ENCODE measurements around the gene FSTL1. TPM values are rescaled to one million over a fixed set of nuclear protein-coding genes. Genes with fewer than 3 reads are reported as not detected.
"Not testable (repeated sequence)": the region's sequence is repeated elsewhere in the genome, so short reads cannot be mapped to it uniquely, and the experiment has no call there.

Gene FSTL1
- total and polyA plus RNA-seq, 12 donors: 54.4 to 346 (median 176) TPM

GRCh38 chr3:120393243-120393642 lies 57.5 kb downstream of the FSTL1 start:
- Histone ChIP-seq H3K27me3 (no peaks in the 10 kb centered on the region), H3K4me1 (no peaks in the 10 kb centered on the region), H3K4me3 (no peak overlapping the region), H3K9me3 (no peaks in the 10 kb centered on the region), H3K36me3 (peaks cover 0 to 51% (median 39%) of the 10 kb centered on the region in 9 donors), H3K27ac (no peak overlapping the region)
- 50 to 73% methylated on average over 4 of the region's 4 CpGs for WGBS, 2 donors
- peak in 3 of 8 donors; percentile 5 to 69 (median 25) for ATAC-seq
- no peak for DNase-seq
- intact Hi-C loops (cut with DNase I): no loop called here
- TF ChIP-seq CTCF (IDR thresholded peaks at IDR 0.05): no peak

- Histone ChIP-seq H3K9me3 (peaks cover 0 to 8% (median 0%) of the 10 kb centered on the region in 11 donors), H3K4me3 (no peak overlapping the region), H3K4me1 (no peaks in the 10 kb centered on the region), H3K27ac (no peak overlapping the region), H3K36me3 (no peaks in the 10 kb centered on the region), H3K27me3 (no peaks in the 10 kb centered on the region)
- 79 to 86% methylated on average over 2 of the region's 2 CpGs for WGBS, 2 donors
- no peak for ATAC-seq
- DNase-seq: no peak
- intact Hi-C loops (cut with DNase I): no loop called here
- no peak for TF ChIP-seq CTCF (IDR thresholded peaks at IDR 0.05)
These were observed 67.8 kb downstream of the FSTL1 start for GRCh38 chr3:120382941-120383447.

GRCh38 chr3:120381503-120381902 lies 69.3 kb downstream of the FSTL1 start:
- intact Hi-C loops (cut with DNase I): no loop called here
- H3K27me3 ChIP-seq: no peaks in the 10 kb centered on the region
- no peak for ATAC-seq
- H3K9me3 ChIP-seq: peaks cover 0 to 8% (median 0%) of the 10 kb centered on the region in 11 donors
- H3K4me1 ChIP-seq: no peaks in the 10 kb centered on the region
- WGBS, 2 donors: 84 to 87% methylated on average over 2 of the region's 2 CpGs
- no peak for DNase-seq
- TF ChIP-seq CTCF (IDR thresholded peaks at IDR 0.05): no peak
- H3K4me3 ChIP-seq: no peak overlapping the region
- no peak overlapping the region for H3K27ac ChIP-seq
- H3K36me3 ChIP-seq: no peaks in the 10 kb centered on the region

GRCh38 chr3:120377948-120378347 lies 72.8 kb downstream of the FSTL1 start:
- H3K27me3 ChIP-seq; ATAC-seq; H3K36me3 ChIP-seq; H3K4me3 ChIP-seq; intact Hi-C loops (cut with DNase I); H3K9me3 ChIP-seq; H3K4me1 ChIP-seq; H3K27ac ChIP-seq; DNase-seq: not testable (repeated sequence)
- 70 to 79% methylated on average over 4 to 12 of the region's 12 CpGs for WGBS, 2 donors

- Histone ChIP-seq H3K4me3 (no peak overlapping the region), H3K9me3 (no peaks in the 10 kb centered on the region), H3K4me1 (no peaks in the 10 kb centered on the region), H3K27me3 (peaks cover 0 to 3% (median 0%) of the 10 kb centered on the region in 7 donors), H3K27ac (no peak overlapping the region), H3K36me3 (no peaks in the 10 kb centered on the region)
- TF ChIP-seq CTCF (IDR thresholded peaks at IDR 0.05): no peak
- DNase-seq (no peak), ATAC-seq (no peak)
- intact Hi-C loops (cut with DNase I): no loop called here
These were observed 80.3 kb downstream of the FSTL1 start for GRCh38 chr3:120370463-120370862.

All from heart right ventricle (tissue), 16 donors.